NOMO-1 treated with dmso at 0.1 percent for 144 hours (cell line): ENCODE measurements around the gene PSMD12.
"Not testable (repeated sequence)": the region's sequence is repeated elsewhere in the genome, so short reads cannot be mapped to it uniquely, and the experiment has no call there.

ENCODE experiments used
- DNase-seq: peaks from one replicate; lab custom pipeline; 2025; ENCODE audit not compliant: unreplicated experiment; lab: John Stamatoyannopoulos, UW

The PSMD12 gene

DNA sequence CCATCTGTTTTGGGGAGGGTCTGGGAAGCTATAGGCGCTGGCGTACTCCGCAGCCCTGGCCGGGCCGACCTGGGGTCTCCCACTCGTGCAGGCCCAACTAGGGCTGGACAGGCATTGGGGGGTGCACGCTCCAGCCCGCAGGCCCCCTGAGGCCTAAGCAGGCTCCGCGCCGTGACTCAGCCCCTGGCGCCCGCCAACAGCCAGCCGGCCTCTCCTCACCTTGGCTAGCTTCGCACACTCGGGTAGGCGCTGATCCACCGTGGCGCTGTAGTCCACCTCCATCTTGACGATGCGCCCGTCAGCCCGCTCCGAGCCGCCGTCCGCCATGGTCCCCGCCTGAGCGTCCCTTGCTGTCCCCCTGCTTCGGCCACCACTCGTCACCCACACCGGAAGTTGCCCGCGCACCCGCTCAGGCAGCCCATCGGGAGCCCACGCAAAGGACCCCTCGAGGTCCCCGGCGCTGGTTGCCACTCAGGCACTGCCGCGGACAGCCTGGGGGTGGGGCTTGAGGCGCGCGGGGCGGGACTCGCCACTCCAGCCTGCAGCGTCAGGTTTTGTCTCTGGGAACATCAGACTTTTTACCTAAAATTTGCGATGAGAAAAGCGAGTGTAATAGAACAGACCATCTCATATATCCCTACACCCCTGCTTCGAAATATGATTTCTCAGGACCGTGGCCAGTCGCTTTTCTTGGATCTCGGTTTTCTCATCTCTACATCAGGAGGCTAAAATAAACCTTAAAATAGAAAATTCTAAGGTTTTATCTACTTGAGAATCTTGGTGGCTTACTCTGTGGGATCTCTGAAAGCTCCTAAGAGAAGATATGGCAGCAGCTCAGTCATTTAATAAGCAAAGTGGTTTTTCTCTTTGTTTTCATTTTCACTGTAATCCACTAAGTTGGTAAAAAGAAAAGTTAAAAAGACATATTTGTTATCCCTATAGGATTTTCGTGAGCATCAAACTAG, at the start of gene PSMD12:
Gene PSMD12, minus strand, starts transcription at position 385 of the 965 bp plus-strand sequence. Its CDS starts 58 bp downstream, at position 327.
- peak; percentile 86 for DNase-seq

DNA sequence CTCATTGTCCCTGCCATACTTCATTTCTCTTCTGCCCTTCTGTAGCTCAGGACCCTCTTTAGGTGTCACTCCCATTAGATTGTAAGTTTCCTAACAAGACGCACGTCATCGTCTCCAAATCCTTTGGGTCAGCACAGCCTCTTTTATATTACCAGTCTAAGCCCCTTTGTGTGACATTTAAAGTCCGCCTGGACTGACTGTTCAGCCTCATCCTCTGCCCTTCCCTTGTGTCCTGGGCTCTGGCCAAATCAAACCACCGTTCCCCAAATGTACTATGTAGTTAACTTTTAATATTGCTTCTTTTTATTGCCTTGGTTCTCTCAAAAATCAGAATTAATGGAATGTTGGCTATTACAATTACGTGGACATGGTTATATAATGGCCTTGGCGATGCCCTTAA, 48.9 kb upstream of the PSMD12 start:
- DNase-seq = no peak

DNA sequence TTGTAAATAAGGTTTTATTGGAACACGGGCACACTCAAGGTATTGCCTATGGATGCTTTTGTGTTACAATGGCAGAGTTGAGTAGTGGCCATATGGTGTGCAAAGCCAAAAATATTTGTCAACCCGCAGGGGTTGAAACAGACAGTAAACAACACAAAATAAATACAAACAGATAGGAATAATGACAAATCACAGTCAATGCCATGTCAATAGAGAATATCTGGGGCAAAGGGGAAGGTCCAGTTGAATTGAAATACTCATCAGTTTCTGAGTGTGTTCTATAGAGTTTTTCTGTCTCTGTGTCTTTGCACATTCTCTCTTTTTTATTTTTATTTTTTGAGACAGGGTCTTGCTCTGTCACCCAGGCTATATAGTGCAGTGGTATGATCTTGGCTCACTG, 48.2 kb upstream of the PSMD12 start:
- no peak for DNase-seq

DNA sequence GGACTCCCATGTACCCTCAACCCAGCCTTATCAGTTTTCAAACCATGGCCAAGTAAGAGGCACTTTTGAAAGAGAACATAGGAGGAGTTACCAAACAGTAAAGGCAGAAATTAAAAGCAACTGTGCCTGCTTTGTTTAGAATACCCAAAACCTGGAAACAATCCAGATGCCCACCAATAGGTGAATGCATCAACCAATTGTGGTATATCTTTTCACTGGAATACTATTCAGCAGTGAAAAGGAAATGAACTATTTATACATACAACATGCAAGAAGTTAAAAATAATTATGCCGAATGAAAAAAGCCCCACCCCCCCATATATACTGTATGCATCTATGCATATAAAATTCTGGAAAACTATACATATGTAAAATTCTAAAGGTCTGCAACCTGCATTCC, 47.8 kb upstream of the PSMD12 start:
- no peak for DNase-seq

DNA sequence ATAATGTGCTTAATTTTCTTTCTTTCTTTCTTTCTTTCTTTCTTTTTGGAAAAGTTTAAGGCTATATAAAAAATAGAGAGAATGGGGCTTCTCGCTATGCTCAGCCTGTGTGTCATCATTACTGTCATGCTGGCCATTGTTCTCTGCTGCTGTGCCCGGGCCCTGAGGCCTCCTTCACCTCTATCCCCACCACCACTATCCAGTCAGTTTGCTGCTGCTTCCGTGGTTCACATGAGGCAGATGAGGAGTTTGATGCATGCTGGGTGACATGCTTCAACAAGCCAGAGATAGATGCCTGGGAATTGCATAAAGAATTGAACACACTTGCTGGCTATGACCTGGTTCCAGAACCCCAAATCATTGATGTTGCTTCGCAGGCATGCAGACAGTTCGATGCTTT, 47.0 kb upstream of the PSMD12 start:
- DNase-seq = no peak

DNA sequence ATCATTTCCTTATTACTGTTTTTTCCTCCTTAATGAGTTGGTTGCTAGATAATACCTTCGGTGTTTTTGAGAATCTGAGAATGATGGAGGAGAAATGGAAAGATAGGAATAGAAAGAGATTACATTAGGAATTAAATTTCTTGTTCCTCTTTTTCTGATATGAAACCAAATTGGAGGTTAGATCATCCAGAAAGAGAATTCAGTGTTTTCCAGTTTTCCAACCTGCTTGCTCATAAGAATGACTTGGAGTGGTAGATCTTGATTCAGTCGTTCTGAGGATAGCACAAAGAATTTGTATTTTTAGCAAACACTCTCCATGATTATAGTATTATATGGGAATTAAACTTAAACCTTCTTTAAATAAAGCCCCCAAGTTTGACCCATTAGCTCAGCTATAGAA, 46.6 kb upstream of the PSMD12 start:
- no peak for DNase-seq

DNA sequence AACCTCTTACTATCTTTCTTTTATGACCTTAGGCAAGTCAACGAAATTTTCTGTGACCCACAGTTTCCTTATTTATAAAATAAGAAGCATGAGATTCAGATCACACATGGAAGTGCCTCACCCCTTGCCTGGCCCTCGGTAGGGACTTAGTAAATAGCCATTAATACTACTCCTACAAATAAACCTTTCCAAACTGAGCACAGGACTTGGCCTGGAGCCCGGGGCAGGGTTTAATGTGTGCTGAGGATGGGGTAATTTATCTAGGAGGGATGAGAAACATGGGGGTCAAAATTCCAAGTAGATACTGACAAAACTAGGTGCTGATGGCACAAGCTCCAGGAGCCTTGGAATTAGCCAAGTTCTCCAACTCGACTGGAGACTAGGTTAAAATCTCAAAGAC, 45.7 kb upstream of the PSMD12 start:
- DNase-seq = no peak

DNA sequence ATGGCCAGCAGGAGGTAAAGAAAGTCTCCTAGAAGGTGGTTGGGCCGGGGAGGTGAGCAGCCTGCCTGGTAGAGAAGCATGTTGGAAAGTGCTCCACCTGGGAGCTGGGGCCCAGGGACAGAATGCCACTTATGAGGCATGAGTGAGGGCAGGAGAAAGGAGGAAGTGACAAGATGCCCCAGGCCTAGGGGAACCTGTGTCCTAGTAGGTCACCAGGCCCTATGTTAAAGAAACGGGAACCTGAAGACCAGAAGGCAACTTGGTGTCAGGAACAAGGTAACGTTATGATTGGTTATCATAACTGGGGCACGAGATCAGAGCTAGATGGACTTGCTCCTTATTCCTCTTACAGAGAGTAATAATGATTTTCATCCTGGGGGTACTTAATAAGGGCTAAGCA, 45.0 kb upstream of the PSMD12 start:
- DNase-seq = peak; percentile 60

DNA sequence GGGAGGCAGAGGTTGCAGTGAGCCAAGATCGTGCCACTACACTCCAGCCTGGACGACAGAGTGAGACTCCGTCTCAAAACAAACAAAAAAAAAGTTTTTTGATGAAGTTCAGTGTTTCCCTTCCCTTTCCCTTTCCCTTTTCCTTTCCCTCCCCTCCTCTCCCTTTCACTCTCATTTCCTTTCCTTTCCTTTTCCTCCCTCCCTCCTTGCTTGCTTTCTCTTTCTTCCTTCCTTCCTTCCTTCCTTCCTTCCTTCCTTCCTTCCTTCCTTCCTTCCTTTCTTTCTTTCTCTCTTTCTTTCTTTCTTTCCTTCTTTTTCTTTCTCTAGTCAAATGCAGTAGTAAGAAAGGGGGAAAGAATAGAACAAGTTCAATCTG, 42.1 kb upstream of the PSMD12 start:
- not testable (repeated sequence) for DNase-seq

DNA sequence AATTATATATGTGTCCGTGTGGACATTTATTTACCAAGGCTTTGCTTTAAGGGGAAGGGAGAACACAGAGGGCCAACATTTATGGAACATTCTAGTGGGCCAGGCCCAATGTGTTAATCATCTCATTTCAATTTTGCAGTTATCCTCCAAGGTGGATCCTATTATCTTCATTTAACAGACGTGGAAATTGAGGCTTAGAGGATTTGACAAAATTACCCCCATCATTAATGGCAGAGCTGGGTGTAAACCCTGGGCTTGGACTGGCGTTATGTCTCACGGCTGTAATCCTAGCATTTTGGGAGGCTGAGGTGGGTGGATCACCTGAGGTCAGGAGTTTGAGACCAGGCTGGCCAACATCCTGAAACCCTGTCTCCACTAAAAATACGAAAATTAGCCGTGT, 37.1 kb upstream of the PSMD12 start:
- no peak for DNase-seq

DNA sequence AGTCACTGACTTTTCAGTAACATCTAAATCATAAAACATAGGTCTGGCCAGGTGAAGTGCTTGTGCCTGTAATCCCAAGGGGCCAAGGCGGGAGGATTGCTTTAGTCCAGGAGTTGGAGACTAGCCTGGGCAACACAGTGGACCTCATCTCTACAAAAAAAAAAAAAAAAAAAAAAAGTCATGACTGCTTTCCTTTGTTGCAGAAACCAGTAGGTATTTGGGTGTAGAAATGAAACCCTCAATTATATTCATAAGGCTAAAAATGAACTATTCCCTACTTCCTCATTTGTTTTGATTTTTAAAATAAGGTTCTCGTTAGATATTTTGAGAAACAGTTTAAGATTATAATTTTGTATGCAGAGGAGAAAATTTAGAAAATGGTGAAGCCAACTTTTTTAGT, 36.7 kb upstream of the PSMD12 start:
- peak; percentile 19 for DNase-seq

DNA sequence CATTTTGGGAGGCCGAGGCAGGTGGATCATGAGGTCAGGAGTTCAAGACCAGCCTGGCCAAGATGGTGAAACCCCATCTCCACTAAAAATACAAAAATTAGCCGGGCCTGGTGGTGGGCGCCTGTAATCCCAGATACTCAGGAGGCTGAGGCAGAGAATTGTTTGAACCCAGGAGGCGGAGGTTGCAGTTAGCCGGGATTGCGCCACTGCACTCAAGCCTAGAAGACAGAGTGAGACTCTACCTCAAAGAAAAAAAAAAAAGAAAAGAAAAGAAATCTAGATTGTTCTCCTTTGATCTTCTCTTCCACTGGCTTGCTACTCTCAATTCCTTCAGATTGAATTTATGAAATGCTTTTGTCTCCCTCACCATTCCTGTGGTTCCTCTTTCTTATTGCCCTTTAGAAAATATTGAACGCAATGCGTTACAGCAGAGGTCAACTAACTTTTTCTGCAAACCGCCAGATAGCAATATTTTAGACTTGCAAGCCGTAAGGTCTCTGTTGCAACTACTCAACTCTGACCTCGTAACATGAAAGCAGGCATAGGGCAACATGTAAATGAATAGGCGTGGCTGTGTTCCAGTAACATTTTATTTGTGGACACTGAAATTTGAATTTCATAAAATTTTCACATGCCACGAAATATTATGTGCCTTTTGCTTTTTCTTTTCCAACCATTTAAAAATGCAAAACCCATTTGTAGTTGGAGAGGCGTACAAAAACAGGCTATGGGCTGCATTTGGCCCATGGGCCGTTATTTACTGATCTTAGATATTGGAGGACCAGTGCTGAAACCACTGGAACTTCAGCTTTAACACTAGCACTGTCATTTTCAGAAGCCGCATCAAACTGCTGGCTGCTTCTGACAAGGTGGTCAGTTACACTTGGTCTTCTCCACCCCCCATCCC, 35.5 kb upstream of the PSMD12 start:
- peak; percentile 86 for DNase-seq

DNA sequence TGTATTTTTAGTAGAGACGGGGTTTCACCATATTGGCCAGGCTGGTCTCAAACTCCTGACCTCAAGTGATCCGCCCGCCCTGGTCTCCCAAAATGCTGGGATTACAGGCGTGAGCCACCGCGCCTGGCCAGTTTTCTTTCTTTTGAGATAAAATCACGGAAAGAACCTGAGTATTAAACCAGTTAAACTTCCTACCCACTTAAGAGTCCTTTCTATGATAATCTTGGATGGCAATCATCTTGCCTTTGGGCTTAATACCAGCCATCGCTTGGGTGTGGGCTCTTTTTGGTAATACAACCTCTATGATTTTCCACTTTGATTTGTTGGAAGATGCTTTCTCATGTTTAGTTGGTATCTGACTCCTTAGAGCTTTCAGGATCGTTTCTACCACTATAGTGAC, 34.7 kb upstream of the PSMD12 start:
- no peak for DNase-seq

DNA sequence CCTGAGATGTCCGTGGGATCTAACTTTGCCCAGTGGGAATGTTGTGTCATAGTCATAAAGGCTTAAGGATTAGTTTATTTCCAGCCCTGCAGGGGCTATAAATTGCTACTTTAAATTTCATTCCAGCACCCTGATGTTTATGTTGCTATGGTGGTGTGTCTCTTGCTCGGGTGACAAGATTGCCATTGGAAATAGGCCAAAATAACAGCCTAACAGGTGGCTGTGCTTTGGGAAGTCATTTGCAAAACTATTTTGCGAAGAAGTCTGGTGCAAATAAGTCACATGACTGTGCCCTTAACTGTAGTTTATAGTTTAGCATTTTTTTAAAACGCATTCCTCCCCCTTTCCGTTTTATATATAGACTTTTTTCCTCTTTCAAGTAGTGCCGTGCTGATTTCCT, 33.8 kb upstream of the PSMD12 start:
- no peak for DNase-seq

DNA sequence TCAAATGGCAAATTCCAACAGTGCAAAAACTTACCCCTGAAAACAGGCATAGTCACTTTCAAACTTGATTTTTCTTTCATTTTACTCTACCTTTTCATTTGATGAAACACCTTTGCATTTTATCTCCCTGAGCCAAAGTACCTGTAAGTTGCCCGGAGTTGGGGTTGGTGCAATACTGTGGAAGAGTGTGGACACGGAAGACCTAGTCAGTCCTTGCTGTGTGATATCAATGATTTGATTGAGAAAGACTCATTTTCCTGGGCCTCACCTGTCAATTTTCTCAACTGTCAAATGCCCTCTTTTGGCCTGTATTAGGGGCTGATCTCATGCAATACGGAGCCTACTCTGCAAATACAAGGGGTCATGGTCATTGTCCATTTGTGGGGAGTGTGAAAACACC, 33.3 kb upstream of the PSMD12 start:
- DNase-seq = no peak

DNA sequence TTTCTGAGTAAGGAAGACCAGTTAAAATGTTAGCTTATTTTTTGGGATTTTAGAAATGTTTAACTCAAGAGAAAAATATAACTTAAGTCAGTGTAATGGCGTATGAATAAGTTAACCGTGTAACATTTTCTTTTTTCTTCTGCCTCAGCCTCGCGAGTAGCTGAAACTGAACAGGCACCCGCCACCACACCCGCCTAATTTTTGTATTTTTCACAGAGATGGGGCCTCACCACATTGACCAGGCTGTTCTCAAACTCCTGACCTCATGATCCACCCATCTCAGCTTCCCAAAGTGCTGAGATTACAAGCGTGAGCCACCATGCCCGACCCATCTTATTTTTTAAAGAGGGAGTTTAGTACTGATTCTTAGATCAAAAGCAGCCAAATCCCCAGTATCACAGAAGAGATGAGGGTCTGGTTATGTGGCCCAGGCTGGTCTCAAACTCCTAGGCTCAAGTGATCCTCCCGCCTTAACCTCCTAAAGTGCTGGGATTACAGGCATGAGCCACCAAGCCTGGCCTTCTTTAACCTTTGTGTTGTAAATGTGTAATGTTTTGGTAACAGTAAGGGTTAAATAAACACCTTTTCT, 27.5 kb upstream of the PSMD12 start:
- DNase-seq = no peak

DNA sequence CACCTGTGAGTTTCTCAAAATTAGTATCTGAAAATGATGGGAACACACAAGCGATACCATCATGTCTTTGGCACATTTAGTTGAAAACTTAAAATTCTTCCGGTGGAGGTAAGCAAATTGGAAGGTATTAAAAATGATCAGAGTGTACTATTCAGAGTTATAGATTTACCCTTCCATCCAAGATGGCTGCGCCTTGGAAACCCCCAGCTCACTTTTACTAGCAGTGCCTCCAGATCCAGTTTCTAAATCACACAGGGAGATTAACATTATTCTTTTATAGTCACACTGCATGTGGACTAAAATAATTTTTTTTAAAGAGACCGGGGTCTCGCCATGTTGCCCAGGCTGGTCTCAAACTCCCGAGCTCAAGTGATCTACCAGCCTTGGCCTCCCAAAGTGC, 25.7 kb upstream of the PSMD12 start:
- DNase-seq = no peak

DNA sequence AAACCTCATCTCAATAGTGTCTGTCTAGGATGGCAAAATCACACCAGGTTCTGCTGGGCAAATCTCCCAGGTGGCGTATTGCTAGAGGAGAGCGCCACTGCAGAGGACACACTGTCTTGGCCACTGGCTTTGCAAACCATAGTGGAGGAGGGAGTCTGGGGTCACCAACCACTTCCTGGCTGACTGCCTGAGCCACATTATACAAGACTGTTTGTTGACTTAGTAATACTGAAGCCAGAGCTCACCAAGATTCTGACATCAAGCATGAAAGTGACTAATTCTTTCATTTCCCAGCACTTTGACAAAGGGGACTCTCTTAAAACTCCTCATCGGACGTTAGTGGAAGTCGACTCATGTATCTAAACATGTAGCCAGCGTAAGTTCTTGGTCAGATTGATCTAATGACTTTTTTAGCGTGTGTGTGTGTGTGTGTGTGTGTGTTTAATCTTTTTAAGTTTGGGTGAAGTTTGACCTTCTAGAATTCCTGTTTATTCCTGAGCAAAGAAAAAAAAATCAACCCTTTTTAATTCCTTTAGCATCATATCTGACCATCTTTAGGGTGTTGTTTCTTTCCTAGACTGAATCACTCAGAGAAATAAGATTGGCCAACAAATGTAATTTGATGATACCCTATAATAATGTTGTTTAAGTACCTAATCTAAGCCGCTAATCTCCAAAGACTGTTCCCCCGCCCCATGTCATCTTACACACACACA, 24.4 kb upstream of the PSMD12 start:
- no peak for DNase-seq

DNA sequence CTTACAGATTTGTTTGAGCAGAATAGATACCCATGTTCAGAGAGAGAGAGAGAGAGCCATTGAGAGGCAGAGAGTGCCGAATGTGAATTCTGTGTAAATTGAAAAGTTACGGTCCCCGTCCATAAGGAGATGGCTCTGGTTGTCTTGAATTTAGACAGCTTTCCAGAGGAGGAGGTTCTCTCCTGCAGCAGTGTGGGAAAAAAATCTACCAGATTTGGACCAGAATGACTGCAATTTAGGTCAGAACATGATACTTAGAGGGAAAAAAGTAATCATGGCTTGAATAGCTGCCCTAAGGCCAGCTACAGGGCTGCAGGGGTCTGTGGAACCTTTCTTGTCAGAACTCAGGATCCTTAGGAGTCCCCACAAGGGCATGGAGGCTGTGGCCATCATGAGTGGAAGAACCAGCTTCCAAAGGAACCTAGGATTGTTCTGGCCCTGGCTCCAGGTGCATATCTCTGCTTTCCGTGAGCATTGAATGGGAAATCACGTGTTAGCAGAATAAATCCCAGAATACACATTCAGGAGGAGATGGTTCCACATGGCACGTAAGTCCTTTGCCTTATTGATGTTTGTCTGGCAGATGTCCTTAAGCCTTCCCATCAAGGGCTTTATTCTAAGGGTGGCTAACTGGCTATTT, 23.7 kb upstream of the PSMD12 start:
- DNase-seq = no peak

DNA sequence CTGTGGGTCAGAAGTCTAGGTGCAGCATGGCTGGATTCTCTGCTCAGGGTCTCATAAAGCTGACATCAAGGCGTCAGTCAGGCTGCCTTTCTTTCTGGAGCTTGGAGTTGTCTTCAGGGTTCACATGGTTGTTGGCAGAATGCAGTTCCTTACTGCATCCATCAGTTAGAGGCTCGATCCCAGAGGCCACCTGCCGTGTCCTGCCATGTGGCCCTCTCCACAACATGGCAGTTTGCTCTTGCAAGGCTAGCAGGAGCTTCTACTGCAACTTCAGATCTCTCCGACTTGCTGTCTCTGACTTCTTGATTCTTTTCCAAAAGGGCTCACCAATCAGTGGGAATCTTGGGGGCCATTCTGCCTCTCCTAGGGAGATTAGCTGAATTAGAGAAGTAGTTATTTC, 22.6 kb upstream of the PSMD12 start:
- DNase-seq = no peak
